SK-N-SH treated with all-trans-retinoic acid at 6 μM for 48 hours (cell line): ENCODE data around the gene TRAPPC6A.

Source experiments
- ATAC-seq: fragments of 200-7000 bp; cut with Tn5 transposase; 3 replicates; pipeline ENCODE4 v1.9.1; 2020; ENCODE audit warnings: mild to moderate bottlenecking, moderate library complexity
- ARNTL ChIP-seq: fragments of 450-650 bp; formaldehyde crosslinking; IDR thresholded peaks from 2 replicates; pipeline ENCODE4 v1.5.0; 2020; ENCODE audit warnings: low read depth, mild to moderate bottlenecking, moderate library complexity, borderline replicate concordance
- BACH2 ChIP-seq: fragments of 250-450 bp; sonication (Bioruptor Pico); IDR thresholded peaks from 2 replicates; pipeline ENCODE4 v1.9.0; 2021; ENCODE audit warnings: mild to moderate bottlenecking, borderline replicate concordance
- CSDC2 ChIP-seq: fragments of 250-450 bp; sonication (Bioruptor Pico); IDR thresholded peaks from 2 replicates; pipeline ENCODE4 v1.5.0; 2020; ENCODE audit warnings: mild to moderate bottlenecking, moderate library complexity
- ESRRG ChIP-seq: fragments of 250-450 bp; sonication (Bioruptor Pico); IDR thresholded peaks from 2 replicates; pipeline ENCODE4 v1.6.1; 2021; ENCODE audit warnings: mild to moderate bottlenecking
- GLIS3 ChIP-seq: fragments of 250-450 bp; sonication (Bioruptor Pico); IDR thresholded peaks from 2 replicates; pipeline ENCODE4 v1.5.0; 2020; ENCODE audit warnings: mild to moderate bottlenecking, moderate library complexity
- ISL1 ChIP-seq: fragments of 250-450 bp; sonication (Bioruptor Pico); IDR thresholded peaks from 2 replicates; pipeline ENCODE4 v2.1.2; 2022; ENCODE audit warnings: mild to moderate bottlenecking, moderate library complexity
- PPARA ChIP-seq: fragments of 250-450 bp; sonication (Bioruptor Pico); IDR thresholded peaks from 2 replicates; pipeline ENCODE4 v1.5.0; 2020; ENCODE audit warnings: mild to moderate bottlenecking, borderline replicate concordance
- RARB ChIP-seq: fragments of 250-450 bp; sonication (Bioruptor Pico); IDR thresholded peaks from 2 replicates; pipeline ENCODE4 v1.8.0; 2021; ENCODE audit warnings: mild to moderate bottlenecking, moderate library complexity
- SNAI2 ChIP-seq: fragments of 250-450 bp; sonication (Bioruptor Pico); IDR thresholded peaks from 2 replicates; pipeline ENCODE4 v1.5.0; 2020; ENCODE audit warnings: mild to moderate bottlenecking, moderate library complexity
- TCF4 ChIP-seq: fragments of 250-450 bp; sonication (Bioruptor Pico); IDR thresholded peaks from 2 replicates; pipeline ENCODE4 v1.8.0; 2021; ENCODE audit warnings: mild to moderate bottlenecking, moderate library complexity, borderline replicate concordance
- TOX ChIP-seq: fragments of 250-450 bp; sonication (Bioruptor Pico); IDR thresholded peaks from 2 replicates; pipeline ENCODE4 v1.8.0; 2021; ENCODE audit warnings: mild to moderate bottlenecking, moderate library complexity, borderline replicate concordance
- ZC3H10 ChIP-seq: fragments of 250-450 bp; sonication (Bioruptor Pico); IDR thresholded peaks from 2 replicates; pipeline ENCODE4 v1.5.1; 2021; ENCODE audit warnings: mild to moderate bottlenecking, moderate library complexity
- ZFP3 ChIP-seq: fragments of 250-450 bp; sonication (Bioruptor Pico); IDR thresholded peaks from 2 replicates; pipeline ENCODE4 v1.5.0; 2020; ENCODE audit warnings: mild to moderate bottlenecking, moderate library complexity
- ZFP30 ChIP-seq: fragments of 450-650 bp; formaldehyde crosslinking; IDR thresholded peaks from 2 replicates; pipeline ENCODE4 v1.5.0; 2022; ENCODE audit warnings: mild to moderate bottlenecking, moderate library complexity
- ZNF565 ChIP-seq: fragments of 450-650 bp; formaldehyde crosslinking; conservative IDR thresholded peaks from 2 replicates; pipeline ENCODE4 v1.5.0; 2020; ENCODE audit warnings: low read depth, mild to moderate bottlenecking, moderate library complexity
- ZNF70 ChIP-seq: fragments of 450-650 bp; formaldehyde crosslinking; IDR thresholded peaks from 2 replicates; pipeline ENCODE4 v1.5.0; 2020; ENCODE audit warnings: mild to moderate bottlenecking, moderate library complexity
- ZNF8 ChIP-seq: fragments of 450-650 bp; formaldehyde crosslinking; IDR thresholded peaks from 2 replicates; pipeline ENCODE4 v1.5.0; 2020; ENCODE audit warnings: mild to moderate bottlenecking, moderate library complexity
- TF ChIP-seq, protein P1 (sequence below): fragments of 250-450 bp; sonication (Bioruptor Pico); IDR thresholded peaks from 2 replicates; pipeline ENCODE4 v1.8.0; 2020; ENCODE audit warnings: mild to moderate bottlenecking, moderate library complexity, borderline replicate concordance
- TF ChIP-seq, protein P2 (sequence below): fragments of 250-450 bp; sonication (Bioruptor Pico); IDR thresholded peaks from 2 replicates; pipeline ENCODE4 v1.5.0; 2020; ENCODE audit warnings: mild to moderate bottlenecking, moderate library complexity
- TF ChIP-seq, protein P3 (sequence below): fragments of 250-450 bp; sonication (Bioruptor Pico); IDR thresholded peaks from 2 replicates; pipeline ENCODE4 v1.8.0; 2021; ENCODE audit warnings: low read depth, mild to moderate bottlenecking, moderate library complexity, borderline replicate concordance
- TF ChIP-seq, protein P4 (sequence below): fragments of 250-450 bp; sonication (Bioruptor Pico); IDR thresholded peaks from 2 replicates; pipeline ENCODE4 v1.5.1; 2020; ENCODE audit warnings: low read depth, mild to moderate bottlenecking, moderate library complexity

Gene TRAPPC6A

DNA sequence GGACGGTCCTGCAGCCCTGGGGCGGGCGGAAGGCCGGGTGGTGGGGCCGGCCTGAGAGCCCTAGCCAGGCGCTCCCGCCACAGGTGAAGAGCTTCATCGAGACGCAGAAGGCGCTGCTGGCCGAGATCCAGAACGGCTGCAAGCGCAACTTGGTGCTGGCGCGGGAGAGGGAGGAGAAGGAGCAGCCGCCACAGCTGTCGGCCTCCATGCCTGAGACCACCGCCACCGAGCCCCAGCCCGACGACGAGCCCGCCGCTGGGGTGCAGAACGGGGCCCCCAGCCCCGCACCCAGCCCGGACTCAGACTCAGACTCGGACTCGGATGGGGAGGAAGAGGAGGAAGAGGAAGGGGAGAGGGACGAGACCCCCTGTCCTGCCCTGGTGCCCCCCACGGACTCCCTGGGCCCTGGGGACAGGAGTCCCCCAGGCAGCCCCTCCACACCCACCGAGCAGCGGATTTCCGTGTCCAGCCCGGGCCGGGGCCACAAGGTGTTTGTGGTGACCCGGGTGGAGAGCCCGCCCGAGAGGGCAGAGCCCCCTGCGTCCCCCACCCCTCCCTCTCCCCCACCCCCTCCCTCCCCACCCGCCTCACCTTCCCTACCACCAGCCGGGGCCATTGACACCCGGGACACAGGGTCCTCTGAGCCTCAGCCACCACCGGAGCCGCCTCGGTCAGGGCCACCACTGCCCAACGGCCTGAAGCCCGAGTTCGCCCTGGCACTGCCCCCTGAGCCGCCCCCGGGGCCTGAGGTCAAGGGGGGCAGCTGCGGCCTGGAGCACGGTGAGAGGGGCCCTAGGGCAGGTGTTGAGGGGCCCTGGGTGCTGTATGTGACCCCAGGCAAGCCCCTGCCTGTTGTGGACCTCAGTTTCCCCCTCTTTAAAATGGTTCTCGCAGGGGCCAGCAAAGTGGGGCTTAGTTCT is 32.5 kb downstream of the TRAPPC6A start:
- TF ChIP-seq CSDC2 (CRISPR knock-in tag) (no peak), BACH2 (CRISPR knock-in tag) (no peak), ZNF565 (CRISPR knock-in tag) (no peak), ISL1 (no peak), ZNF70 (CRISPR knock-in tag) (no peak), ZC3H10 (CRISPR knock-in tag) (no peak)
- TF ChIP-seq, protein P1, sequence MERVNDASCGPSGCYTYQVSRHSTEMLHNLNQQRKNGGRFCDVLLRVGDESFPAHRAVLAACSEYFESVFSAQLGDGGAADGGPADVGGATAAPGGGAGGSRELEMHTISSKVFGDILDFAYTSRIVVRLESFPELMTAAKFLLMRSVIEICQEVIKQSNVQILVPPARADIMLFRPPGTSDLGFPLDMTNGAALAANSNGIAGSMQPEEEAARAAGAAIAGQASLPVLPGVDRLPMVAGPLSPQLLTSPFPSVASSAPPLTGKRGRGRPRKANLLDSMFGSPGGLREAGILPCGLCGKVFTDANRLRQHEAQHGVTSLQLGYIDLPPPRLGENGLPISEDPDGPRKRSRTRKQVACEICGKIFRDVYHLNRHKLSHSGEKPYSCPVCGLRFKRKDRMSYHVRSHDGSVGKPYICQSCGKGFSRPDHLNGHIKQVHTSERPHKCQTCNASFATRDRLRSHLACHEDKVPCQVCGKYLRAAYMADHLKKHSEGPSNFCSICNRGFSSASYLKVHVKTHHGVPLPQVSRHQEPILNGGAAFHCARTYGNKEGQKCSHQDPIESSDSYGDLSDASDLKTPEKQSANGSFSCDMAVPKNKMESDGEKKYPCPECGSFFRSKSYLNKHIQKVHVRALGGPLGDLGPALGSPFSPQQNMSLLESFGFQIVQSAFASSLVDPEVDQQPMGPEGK (CRISPR knock-in tag) = no peak
- TF ChIP-seq, protein P2, sequence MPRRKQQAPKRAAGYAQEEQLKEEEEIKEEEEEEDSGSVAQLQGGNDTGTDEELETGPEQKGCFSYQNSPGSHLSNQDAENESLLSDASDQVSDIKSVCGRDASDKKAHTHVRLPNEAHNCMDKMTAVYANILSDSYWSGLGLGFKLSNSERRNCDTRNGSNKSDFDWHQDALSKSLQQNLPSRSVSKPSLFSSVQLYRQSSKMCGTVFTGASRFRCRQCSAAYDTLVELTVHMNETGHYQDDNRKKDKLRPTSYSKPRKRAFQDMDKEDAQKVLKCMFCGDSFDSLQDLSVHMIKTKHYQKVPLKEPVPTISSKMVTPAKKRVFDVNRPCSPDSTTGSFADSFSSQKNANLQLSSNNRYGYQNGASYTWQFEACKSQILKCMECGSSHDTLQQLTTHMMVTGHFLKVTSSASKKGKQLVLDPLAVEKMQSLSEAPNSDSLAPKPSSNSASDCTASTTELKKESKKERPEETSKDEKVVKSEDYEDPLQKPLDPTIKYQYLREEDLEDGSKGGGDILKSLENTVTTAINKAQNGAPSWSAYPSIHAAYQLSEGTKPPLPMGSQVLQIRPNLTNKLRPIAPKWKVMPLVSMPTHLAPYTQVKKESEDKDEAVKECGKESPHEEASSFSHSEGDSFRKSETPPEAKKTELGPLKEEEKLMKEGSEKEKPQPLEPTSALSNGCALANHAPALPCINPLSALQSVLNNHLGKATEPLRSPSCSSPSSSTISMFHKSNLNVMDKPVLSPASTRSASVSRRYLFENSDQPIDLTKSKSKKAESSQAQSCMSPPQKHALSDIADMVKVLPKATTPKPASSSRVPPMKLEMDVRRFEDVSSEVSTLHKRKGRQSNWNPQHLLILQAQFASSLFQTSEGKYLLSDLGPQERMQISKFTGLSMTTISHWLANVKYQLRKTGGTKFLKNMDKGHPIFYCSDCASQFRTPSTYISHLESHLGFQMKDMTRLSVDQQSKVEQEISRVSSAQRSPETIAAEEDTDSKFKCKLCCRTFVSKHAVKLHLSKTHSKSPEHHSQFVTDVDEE (CRISPR knock-in tag) = no peak
- no peak for ATAC-seq

DNA sequence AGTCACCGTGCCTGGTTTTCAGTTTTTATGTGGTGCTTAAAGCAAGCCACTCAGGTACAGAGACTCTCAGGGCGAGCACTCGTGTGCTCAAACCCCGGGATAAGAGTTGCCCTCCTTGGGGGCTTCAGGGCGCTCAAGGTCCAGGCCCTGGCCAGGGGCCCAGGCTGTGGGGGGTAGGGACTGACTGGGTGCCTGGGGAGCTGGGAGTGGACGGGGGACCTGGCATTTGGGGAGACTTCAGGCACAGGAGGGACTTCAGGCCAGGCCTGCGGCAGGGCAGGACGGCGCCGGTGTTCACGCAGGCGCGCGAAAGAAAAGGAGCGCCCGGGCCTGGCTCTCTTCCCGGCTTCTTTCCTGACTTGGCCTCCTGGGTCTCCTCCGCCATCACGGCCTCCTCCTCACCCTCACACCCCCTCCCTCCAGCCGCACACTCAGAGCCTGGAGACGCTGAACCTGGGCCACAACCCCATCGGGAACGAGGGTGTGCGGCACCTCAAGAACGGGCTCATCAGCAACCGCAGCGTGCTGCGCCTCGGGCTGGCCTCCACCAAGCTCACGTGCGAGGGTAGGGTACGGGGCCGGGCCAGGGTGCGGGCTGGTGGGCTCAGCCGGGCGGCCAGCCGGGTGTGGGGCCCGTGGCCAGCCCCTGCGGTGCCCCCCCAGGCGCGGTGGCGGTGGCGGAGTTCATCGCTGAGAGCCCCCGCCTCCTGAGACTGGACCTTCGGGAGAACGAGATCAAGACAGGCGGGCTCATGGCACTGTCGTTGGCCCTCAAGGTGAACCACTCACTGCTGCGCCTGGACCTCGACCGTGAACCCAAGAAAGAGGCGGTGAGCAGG is 33.4 kb downstream of the TRAPPC6A start:
- no peak for TF ChIP-seq ESRRG (CRISPR knock-in tag)
- no peak for TF ChIP-seq ZNF8
- TF ChIP-seq, protein P3, sequence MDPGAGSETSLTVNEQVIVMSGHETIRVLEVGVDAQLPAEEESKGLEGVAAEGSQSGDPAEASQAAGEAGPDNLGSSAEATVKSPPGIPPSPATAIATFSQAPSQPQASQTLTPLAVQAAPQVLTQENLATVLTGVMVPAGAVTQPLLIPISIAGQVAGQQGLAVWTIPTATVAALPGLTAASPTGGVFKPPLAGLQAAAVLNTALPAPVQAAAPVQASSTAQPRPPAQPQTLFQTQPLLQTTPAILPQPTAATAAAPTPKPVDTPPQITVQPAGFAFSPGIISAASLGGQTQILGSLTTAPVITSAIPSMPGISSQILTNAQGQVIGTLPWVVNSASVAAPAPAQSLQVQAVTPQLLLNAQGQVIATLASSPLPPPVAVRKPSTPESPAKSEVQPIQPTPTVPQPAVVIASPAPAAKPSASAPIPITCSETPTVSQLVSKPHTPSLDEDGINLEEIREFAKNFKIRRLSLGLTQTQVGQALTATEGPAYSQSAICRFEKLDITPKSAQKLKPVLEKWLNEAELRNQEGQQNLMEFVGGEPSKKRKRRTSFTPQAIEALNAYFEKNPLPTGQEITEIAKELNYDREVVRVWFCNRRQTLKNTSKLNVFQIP (CRISPR knock-in tag) = no peak
- TF ChIP-seq CSDC2 (CRISPR knock-in tag) = no peak
- no peak for TF ChIP-seq ISL1
- no peak for TF ChIP-seq BACH2 (CRISPR knock-in tag)
- TF ChIP-seq GLIS3 (CRISPR knock-in tag) = no peak
- no peak for TF ChIP-seq ARNTL
- TF ChIP-seq SNAI2 (CRISPR knock-in tag) = no peak

DNA sequence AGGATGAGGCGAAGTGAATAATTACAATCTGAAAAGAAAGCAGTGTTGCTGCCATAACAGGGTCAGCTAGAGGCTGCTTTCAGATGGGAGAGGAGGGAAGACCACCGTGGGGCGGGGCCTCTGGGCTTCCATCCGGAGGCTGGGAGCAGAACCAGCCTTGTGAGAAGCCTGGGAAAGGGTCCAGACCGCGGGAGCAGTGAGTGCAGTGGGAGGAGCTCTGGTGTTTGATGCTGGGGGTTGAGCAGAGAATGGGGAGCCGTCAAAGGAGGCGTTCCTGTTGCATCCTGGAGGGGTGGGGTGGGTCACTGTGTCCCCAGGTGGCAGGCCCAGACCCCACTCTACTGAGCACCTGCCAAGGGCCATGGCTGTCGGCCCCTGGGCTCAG is 35.3 kb downstream of the TRAPPC6A start:
- no peak for ATAC-seq
- TF ChIP-seq, protein P1 (CRISPR knock-in tag) = no peak
- no peak for TF ChIP-seq RARB
- TF ChIP-seq CSDC2 (CRISPR knock-in tag) = no peak
- no peak for TF ChIP-seq GLIS3 (CRISPR knock-in tag)
- TF ChIP-seq PPARA (CRISPR knock-in tag) = no peak
- no peak for TF ChIP-seq ARNTL
- no peak for TF ChIP-seq ZFP30
- TF ChIP-seq, protein P3 (CRISPR knock-in tag) = no peak
- TF ChIP-seq ISL1 = no peak
- TF ChIP-seq TOX (CRISPR knock-in tag) = no peak
- no peak for TF ChIP-seq TCF4 (CRISPR knock-in tag)
- no peak for TF ChIP-seq ESRRG (CRISPR knock-in tag)
- no peak for TF ChIP-seq ZNF8
- TF ChIP-seq SNAI2 (CRISPR knock-in tag) = no peak
- TF ChIP-seq, protein P4, sequence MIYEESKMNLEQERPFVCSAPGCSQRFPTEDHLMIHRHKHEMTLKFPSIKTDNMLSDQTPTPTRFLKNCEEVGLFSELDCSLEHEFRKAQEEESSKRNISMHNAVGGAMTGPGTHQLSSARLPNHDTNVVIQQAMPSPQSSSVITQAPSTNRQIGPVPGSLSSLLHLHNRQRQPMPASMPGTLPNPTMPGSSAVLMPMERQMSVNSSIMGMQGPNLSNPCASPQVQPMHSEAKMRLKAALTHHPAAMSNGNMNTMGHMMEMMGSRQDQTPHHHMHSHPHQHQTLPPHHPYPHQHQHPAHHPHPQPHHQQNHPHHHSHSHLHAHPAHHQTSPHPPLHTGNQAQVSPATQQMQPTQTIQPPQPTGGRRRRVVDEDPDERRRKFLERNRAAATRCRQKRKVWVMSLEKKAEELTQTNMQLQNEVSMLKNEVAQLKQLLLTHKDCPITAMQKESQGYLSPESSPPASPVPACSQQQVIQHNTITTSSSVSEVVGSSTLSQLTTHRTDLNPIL (CRISPR knock-in tag) = no peak
- no peak for TF ChIP-seq ZFP3 (CRISPR knock-in tag)

More for the DNA sequence above, 33.4 kb downstream of the TRAPPC6A start:
- no peak for ATAC-seq
